Activated CD4-positive, alpha-beta memory T cell treated with anti-CD3 and anti-CD28 coated beads, Interleukin-2, amount 10 ng/mL, durations not matched to agents 7 days and 5 days (primary cell): ENCODE measurements around the gene ARHGAP26. TPM values are rescaled to one million over a fixed set of nuclear protein-coding genes. Genes with fewer than 3 reads are reported as not detected.

Experiments
- CTCF ChIA-PET: fragments of 350-600 bp; sonication (Branson Sonifier 250); formaldehyde crosslinking; loops from one replicate; lab custom pipeline; 2021; ENCODE audit warnings: antibody characterized with exemption, inconsistent platforms; lab: Charles Lee
- POLR2A ChIA-PET: fragments of 350-600 bp; sonication (Branson Sonifier 250); formaldehyde crosslinking; loops from one replicate; lab custom pipeline; 2021; ENCODE audit warnings: antibody characterized with exemption; lab: Charles Lee
- DNase-seq: peaks from one replicate; pipeline ENCODE4 v3.0.0-alpha.2; 2020
- H3K27ac Mint-ChIP-seq: one replicate; pipeline ENCODE4 v1.8.0; 2021; ENCODE audit warnings: mild to moderate bottlenecking, mixed read lengths
- H3K27me3 Mint-ChIP-seq: one replicate; pipeline ENCODE4 v1.8.0; 2021; ENCODE audit warnings: mixed read lengths
- H3K36me3 Mint-ChIP-seq: one replicate; pipeline ENCODE4 v1.8.0; 2021; ENCODE audit warnings: low read depth, mixed read lengths
- H3K4me1 Mint-ChIP-seq: one replicate; pipeline ENCODE4 v1.8.0; 2021; ENCODE audit warnings: mixed read lengths
- H3K4me3 Mint-ChIP-seq: one replicate; pipeline ENCODE4 v1.8.0; 2021; ENCODE audit warnings: mild to moderate bottlenecking, mixed read lengths
- H3K9me3 Mint-ChIP-seq: one replicate; pipeline ENCODE4 v1.8.0; 2021; ENCODE audit warnings: mixed read lengths
- total RNA-seq, 2 experiments: library from RNA; stranded (reverse); gene quantifications; one replicate each; pipeline ENCODE4 v1.2.3, GENCODE V29; 2021

Gene ARHGAP26
- total RNA-seq, 2 experiments from 2014 or later: 14.8 to 17.1 TPM

DNA sequence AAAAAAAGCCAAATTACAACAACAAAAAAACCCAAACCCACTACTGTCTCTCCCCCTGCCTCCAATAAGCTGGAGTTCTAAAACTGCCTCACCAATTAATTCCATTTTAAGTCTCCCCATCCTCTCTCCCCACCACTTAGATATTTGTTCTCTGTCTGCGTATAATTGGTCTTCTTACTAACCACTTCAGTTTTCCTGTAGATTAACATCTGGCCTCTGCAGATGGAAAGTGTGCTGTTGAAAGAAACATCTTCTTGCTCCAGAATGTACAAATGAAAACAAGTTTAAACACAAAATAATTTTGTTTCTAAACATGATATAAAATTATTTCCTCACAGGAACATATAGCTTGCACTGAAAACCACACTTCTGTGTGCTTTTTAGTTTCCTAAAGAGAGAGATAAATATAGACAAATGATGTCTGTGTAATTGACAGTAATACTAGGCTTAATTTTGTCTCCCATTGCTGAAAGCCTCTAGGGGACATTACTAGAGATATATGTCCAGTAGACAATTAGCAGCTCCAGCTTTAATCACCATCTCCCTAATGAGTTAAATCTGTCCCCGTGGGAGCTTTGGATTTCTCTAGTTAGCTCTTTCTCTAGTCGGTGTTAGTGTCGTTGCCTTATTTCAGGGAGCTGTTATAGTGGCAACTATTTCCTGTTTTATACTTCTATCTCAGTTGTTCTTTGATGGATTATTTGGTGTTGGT lies 164.0 kb downstream of the ARHGAP26 start:
- Mint-ChIP-seq H3K27ac (no peak overlapping the region), H3K4me1 (peaks cover 12% of the 10 kb centered on the region), H3K36me3 (peaks cover 14% of the 10 kb centered on the region), H3K9me3 (no peaks in the 10 kb centered on the region), H3K27me3 (no peaks in the 10 kb centered on the region), H3K4me3 (no peak overlapping the region)
- DNase-seq: no peak
- CTCF ChIA-PET: interaction anchor here (0.9 to 1.0 kb wide), 2 partner anchors 9 to 221 kb away, joined by 3 read pairs; no protein-coding TSS in a partner anchor
- POLR2A ChIA-PET: no interaction called here

DNA sequence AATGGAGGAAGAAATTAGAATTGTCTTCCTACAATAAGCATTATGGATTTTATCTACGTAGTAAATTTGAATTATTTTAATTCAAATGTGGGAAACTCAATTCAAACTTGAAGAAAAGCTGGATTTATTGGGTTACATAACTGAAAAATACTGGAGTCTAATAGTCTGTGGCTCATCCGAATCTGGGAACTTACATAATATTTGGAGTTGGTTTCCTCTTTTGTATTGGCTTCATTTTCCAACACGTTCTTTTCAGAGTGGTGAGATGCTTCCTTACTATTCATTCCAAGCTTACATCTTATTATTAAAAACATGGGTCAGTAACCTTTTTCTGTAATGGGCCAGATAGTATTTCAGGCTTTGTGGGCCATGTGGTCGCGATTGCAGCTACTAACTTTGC lies 164.8 kb downstream of the ARHGAP26 start:
- CTCF ChIA-PET: interaction anchor here (0.9 to 1.0 kb wide), 2 partner anchors 10 to 222 kb away, joined by 3 read pairs; no protein-coding TSS in a partner anchor
- DNase-seq: no peak
- Mint-ChIP-seq H3K27me3 (no peaks in the 10 kb centered on the region), H3K4me1 (peaks cover 5% of the 10 kb centered on the region), H3K9me3 (no peaks in the 10 kb centered on the region), H3K27ac (no peak overlapping the region), H3K4me3 (no peak overlapping the region), H3K36me3 (peaks cover 14% of the 10 kb centered on the region)
- POLR2A ChIA-PET: no interaction called here

GRCh38 chr5:142937374-142937773 lies 167.2 kb downstream of the ARHGAP26 start:
- no peaks in the 10 kb centered on the region for H3K27me3 Mint-ChIP-seq
- POLR2A ChIA-PET: no interaction called here
- peaks cover 14% of the 10 kb centered on the region for H3K36me3 Mint-ChIP-seq

GRCh38 chr5:142938266-142938880 lies 168.2 kb downstream of the ARHGAP26 start:
- H3K27ac Mint-ChIP-seq: no peak overlapping the region

More at GRCh38 chr5:142937374-142937773, 167.2 kb downstream of the ARHGAP26 start:
- Mint-ChIP-seq H3K27ac (no peak overlapping the region), H3K4me1 (peaks cover 5% of the 10 kb centered on the region), H3K4me3 (no peak overlapping the region), H3K9me3 (no peaks in the 10 kb centered on the region)
- no peak for DNase-seq
- CTCF ChIA-PET: no interaction called here

DNA sequence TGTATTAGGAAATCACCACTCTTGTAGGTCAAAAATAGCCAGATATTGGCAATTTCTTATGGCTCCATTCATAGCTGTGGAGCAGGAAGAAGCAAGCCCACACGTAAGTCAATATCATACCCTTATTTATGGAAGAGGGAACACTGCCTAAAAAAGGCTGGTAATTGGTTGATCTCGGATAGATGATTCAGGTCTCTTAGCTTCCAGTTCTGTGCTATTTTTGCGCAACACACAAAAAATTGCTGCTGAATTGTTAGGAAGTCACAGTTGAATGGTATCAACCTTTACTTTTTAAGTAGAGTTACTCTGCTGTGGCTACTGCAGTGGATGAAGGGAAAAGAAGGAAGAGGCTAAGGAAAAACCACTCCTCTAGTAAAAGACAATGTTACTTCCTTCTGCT lies 168.8 kb downstream of the ARHGAP26 start:
- no peaks in the 10 kb centered on the region for H3K27me3 Mint-ChIP-seq
- ChIA-PET POLR2A (no interaction called here), CTCF (interaction anchor here (1.2 to 1.4 kb wide), 4 partner anchors 9 to 32 kb away, joined by 3 read pairs; no protein-coding TSS in a partner anchor)
- H3K4me1 Mint-ChIP-seq: peaks cover 5% of the 10 kb centered on the region
- no peak overlapping the region for H3K27ac Mint-ChIP-seq
- DNase-seq: no peak
- peaks cover 5% of the 10 kb centered on the region for H3K36me3 Mint-ChIP-seq
- no peak overlapping the region for H3K4me3 Mint-ChIP-seq
- H3K9me3 Mint-ChIP-seq: no peaks in the 10 kb centered on the region

More at GRCh38 chr5:142938266-142938880, 168.2 kb downstream of the ARHGAP26 start:
- Mint-ChIP-seq H3K4me1 (peaks cover 5% of the 10 kb centered on the region), H3K27me3 (no peaks in the 10 kb centered on the region), H3K4me3 (no peak overlapping the region), H3K9me3 (no peaks in the 10 kb centered on the region), H3K36me3 (peaks cover 9% of the 10 kb centered on the region)
- DNase-seq: no peak
- ChIA-PET POLR2A (no interaction called here), CTCF (interaction anchor here (1.2 to 1.4 kb wide), 2 partner anchors 8 to 33 kb away, joined by 3 read pairs; no protein-coding TSS in a partner anchor)

DNA sequence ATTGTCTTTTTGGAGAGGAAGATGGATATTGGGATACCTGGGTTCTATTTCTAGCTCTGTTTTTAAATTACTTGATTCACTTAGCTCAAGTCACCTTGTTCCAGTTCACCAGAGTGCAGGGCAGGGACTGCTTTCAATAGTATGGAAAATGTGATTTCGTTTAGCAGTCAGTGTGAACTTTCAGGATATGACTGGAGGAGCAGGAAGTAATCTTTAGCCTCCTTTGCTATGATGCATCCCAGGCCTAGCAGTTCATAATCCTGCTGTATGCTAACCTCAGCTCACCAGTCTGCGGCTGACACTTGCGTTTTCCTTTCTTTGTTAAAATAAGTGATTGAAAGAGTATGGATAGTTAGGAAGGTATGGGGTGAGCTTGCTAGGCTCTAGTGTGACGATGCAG lies 169.7 kb downstream of the ARHGAP26 start:
- H3K4me3 Mint-ChIP-seq: no peak overlapping the region
- H3K36me3 Mint-ChIP-seq: no peaks in the 10 kb centered on the region
- CTCF ChIA-PET: interaction anchor here (0.7 to 1.4 kb wide), 6 partner anchors 9 to 227 kb away, joined by 3 read pairs; no protein-coding TSS in a partner anchor
- H3K4me1 Mint-ChIP-seq: peaks cover 5% of the 10 kb centered on the region
- POLR2A ChIA-PET: no interaction called here
- H3K9me3 Mint-ChIP-seq: no peaks in the 10 kb centered on the region
- no peaks in the 10 kb centered on the region for H3K27me3 Mint-ChIP-seq
- no peak for DNase-seq
- H3K27ac Mint-ChIP-seq: no peak overlapping the region

DNA sequence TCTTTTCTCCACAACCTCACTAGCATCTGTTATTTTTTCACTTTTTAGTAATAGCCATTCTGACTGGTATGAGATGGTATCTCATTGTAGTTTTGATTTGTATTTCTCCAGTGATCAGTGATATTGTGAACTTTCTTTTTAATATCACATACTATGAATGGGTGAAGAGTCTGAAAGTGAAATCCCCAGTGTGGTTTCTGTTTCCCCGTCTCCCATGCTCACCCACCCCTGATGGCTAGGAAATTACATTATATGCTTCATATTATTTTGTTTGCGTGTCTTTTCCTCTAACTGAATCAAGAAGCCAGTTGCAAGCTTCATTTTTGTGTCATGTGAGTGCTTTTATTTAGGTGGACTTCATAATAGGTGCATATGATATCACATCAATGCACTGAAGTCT lies 171.1 kb downstream of the ARHGAP26 start:
- ChIA-PET CTCF (no interaction called here), POLR2A (no interaction called here)
- no peak overlapping the region for H3K27ac Mint-ChIP-seq
- no peak overlapping the region for H3K4me3 Mint-ChIP-seq
- DNase-seq: no peak
- H3K27me3 Mint-ChIP-seq: no peaks in the 10 kb centered on the region
- H3K9me3 Mint-ChIP-seq: no peaks in the 10 kb centered on the region
- H3K4me1 Mint-ChIP-seq: peaks cover 7% of the 10 kb centered on the region
- peaks cover 5% of the 10 kb centered on the region for H3K36me3 Mint-ChIP-seq

- ChIA-PET CTCF (no interaction called here), POLR2A (no interaction called here)
- DNase-seq: no peak
- Mint-ChIP-seq H3K27me3 (no peaks in the 10 kb centered on the region), H3K27ac (no peak overlapping the region), H3K36me3 (peaks cover 6% of the 10 kb centered on the region), H3K4me1 (peaks cover 17% of the 10 kb centered on the region), H3K4me3 (no peak overlapping the region), H3K9me3 (no peaks in the 10 kb centered on the region)
Measured at GRCh38 chr5:142942901-142943300, 172.7 kb downstream of the ARHGAP26 start.

- Mint-ChIP-seq H3K27ac (no peak overlapping the region), H3K4me1 (peaks cover 17% of the 10 kb centered on the region), H3K27me3 (no peaks in the 10 kb centered on the region), H3K36me3 (peaks cover 6% of the 10 kb centered on the region), H3K4me3 (no peak overlapping the region), H3K9me3 (no peaks in the 10 kb centered on the region)
- ChIA-PET CTCF (no interaction called here), POLR2A (no interaction called here)
- no peak for DNase-seq
Measured at GRCh38 chr5:142944140-142944539, 174.0 kb downstream of the ARHGAP26 start.

DNA sequence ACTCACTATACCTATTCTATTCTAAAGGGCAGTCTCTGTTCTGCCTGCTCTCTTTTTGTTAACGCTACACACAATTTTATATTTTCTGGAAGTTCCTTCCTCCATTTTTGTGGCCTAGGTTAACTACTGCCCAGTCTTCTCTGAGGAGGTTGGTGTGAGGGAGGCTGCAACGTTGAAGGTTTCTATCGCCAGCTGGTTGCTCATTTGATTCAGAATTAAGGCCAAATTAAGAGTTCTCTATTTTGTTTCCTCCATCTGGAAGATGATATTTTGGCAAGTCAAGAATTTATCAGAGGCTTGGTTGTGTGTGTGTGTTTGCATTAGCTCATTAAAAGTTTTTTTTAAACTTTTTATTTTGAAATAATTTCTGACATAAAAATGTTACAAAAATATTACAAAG lies 175.1 kb downstream of the ARHGAP26 start:
- Mint-ChIP-seq H3K4me1 (peaks cover 17% of the 10 kb centered on the region), H3K4me3 (no peak overlapping the region), H3K9me3 (no peaks in the 10 kb centered on the region), H3K27ac (no peak overlapping the region), H3K36me3 (peaks cover 9% of the 10 kb centered on the region), H3K27me3 (no peaks in the 10 kb centered on the region)
- ChIA-PET CTCF (no interaction called here), POLR2A (no interaction called here)
- DNase-seq: no peak

- Mint-ChIP-seq H3K9me3 (no peaks in the 10 kb centered on the region), H3K27ac (no peak overlapping the region), H3K4me3 (no peak overlapping the region), H3K4me1 (peaks cover 17% of the 10 kb centered on the region), H3K36me3 (peaks cover 9% of the 10 kb centered on the region), H3K27me3 (no peaks in the 10 kb centered on the region)
- DNase-seq: no peak
- CTCF ChIA-PET: no interaction called here
- POLR2A ChIA-PET: no interaction called here
Measured at GRCh38 chr5:142945845-142946244, 175.7 kb downstream of the ARHGAP26 start.

DNA sequence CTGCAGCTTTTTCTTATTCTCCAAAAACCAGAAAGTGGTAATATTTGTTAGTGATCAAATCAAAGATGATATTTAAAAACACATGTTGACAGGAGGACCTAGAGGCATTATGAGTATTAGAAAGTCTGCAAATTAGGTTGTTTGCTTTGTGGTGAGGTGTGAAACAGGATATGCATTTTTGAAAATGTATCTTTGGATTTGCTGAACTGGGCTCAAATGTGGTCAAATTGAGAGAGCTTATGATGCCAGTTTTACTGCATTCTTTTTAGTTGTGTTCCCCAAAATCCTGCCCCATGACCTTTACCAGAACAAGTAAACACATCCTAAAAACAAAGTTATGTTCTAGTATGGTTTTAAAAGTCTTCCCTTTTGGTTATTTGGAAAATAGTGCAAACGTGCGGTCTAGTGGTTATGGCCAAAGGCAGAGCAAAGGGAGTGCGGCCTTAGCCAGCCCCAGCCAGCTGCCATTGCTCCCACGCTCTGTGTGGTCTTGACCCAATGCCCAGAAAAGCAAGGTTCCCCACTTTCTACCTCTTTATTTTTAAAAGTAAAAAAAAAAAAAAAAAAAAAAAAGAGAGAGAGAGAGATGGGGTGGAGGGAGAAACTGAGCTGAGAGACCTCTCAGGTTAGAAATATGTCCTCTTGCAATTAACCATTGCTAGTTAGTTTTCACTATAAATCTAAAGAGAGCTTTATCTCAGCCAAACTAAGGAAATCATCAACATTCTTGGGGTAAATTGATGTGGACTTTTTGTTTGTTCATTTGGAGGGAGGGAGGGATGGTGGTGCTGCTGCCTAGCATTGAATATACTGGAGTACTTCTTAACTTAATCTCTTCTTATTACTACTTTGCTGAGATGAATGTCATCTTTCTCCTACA lies 176.6 kb downstream of the ARHGAP26 start:
- Mint-ChIP-seq H3K4me1 (peaks cover 14% of the 10 kb centered on the region), H3K9me3 (no peaks in the 10 kb centered on the region), H3K4me3 (no peak overlapping the region), H3K36me3 (peaks cover 9% of the 10 kb centered on the region), H3K27me3 (no peaks in the 10 kb centered on the region), H3K27ac (no peak overlapping the region)
- no peak for DNase-seq
- POLR2A ChIA-PET: no interaction called here
- CTCF ChIA-PET: no interaction called here

- H3K36me3 Mint-ChIP-seq: peaks cover 9% of the 10 kb centered on the region
- no peaks in the 10 kb centered on the region for H3K27me3 Mint-ChIP-seq
- CTCF ChIA-PET: no interaction called here
- DNase-seq: no peak
- H3K4me3 Mint-ChIP-seq: no peak overlapping the region
- H3K27ac Mint-ChIP-seq: no peak overlapping the region
- no peaks in the 10 kb centered on the region for H3K9me3 Mint-ChIP-seq
- peaks cover 18% of the 10 kb centered on the region for H3K4me1 Mint-ChIP-seq
- POLR2A ChIA-PET: no interaction called here
Measured at GRCh38 chr5:142947427-142947709, 177.2 kb downstream of the ARHGAP26 start.
